ENCODE measurements around the gene ARID1A.

DNA sequence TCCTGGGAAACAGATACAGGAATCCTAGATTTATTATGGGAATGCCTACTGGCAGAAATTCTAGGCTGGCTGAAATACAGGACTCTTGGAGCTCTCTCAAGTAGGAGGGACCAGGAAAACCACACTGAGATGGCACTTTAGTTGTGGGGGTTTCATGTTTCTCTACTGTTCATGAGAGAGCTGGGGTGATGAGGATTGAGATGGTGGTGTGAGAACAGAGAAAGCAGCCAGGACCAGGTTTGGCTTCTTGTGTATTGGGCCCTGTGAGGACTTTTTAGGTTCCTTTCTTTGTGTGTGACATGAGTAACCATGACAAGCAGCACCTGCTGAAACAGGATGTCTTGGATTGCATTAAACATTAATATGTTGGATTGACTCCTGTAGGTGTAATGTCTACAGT lies 4.9 kb downstream of the ARID1A start:
- TF ChIP-seq CTCF (conservative IDR thresholded peaks at IDR 0.05; ENCODE audit: low read depth, low read length) (no peak), POLR2A (IDR thresholded peaks at IDR 0.05; ENCODE audit: low read depth, low read length) (no peak), RAD21 (IDR thresholded peaks at IDR 0.05; ENCODE audit: low read length) (no peak), RFX5 (IDR thresholded peaks at IDR 0.05; ENCODE audit: low read depth, low read length) (no peak)
- TF ChIP-seq, protein P1, sequence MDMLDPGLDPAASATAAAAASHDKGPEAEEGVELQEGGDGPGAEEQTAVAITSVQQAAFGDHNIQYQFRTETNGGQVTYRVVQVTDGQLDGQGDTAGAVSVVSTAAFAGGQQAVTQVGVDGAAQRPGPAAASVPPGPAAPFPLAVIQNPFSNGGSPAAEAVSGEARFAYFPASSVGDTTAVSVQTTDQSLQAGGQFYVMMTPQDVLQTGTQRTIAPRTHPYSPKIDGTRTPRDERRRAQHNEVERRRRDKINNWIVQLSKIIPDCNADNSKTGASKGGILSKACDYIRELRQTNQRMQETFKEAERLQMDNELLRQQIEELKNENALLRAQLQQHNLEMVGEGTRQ (IDR thresholded peaks at IDR 0.05; ENCODE audit: low read depth, low read length): no peak
